Osteocyte (in vitro differentiated cells): ENCODE measurements around the gene THSD4. TPM values are rescaled to one million over a fixed set of nuclear protein-coding genes. Genes with fewer than 3 reads are reported as not detected.

Experiments
- DNase-seq: peaks from one replicate; pipeline ENCODE4 v3.0.0; 2021; ENCODE audit warnings: mixed read lengths; ENCODE audit not compliant: unreplicated experiment; ENCODE audit errors: extremely low spot score
- H3K27ac Mint-ChIP-seq: one replicate; pipeline ENCODE4 v1.8.0; 2021; ENCODE audit warnings: mild to moderate bottlenecking, mixed read lengths; ENCODE audit not compliant: unreplicated experiment
- H3K27me3 Mint-ChIP-seq: one replicate; pipeline ENCODE4 v1.8.0; 2021; ENCODE audit warnings: mixed read lengths; ENCODE audit not compliant: unreplicated experiment
- H3K36me3 Mint-ChIP-seq: one replicate; pipeline ENCODE4 v1.8.0; 2021; ENCODE audit warnings: mixed read lengths; ENCODE audit not compliant: unreplicated experiment
- H3K4me1 Mint-ChIP-seq: one replicate; pipeline ENCODE4 v1.8.0; 2021; ENCODE audit warnings: mixed read lengths; ENCODE audit not compliant: unreplicated experiment
- H3K4me3 Mint-ChIP-seq: one replicate; pipeline ENCODE4 v1.8.0; 2021; ENCODE audit warnings: mild to moderate bottlenecking, moderate library complexity, mixed read lengths; ENCODE audit not compliant: unreplicated experiment
- H3K9me3 Mint-ChIP-seq: one replicate; pipeline ENCODE4 v1.8.0; 2021; ENCODE audit warnings: mixed read lengths; ENCODE audit not compliant: unreplicated experiment
- CTCF ChIP-seq: fragments of 200-600 bp; sonication (generic); IDR thresholded peaks from 2 replicates; pipeline ENCODE4 v1.5.0; 2021; ENCODE audit warnings: antibody characterized with exemption, mild to moderate bottlenecking, moderate library complexity
- total RNA-seq: library from RNA; stranded (reverse); gene quantifications from 2 replicates; pipeline ENCODE4 v1.2.1, GENCODE V29; 2021

THSD4 gene
- total RNA-seq, 1 donor from 2014 or later = 5.7 TPM

GRCh38 chr15:71431343-71432336 lies 316.4 kb downstream of the THSD4 start:
- no peaks in the 10 kb centered on the region for H3K36me3 Mint-ChIP-seq
- TF ChIP-seq CTCF = no peak
- H3K4me1 Mint-ChIP-seq = peaks cover 3% of the 10 kb centered on the region
- H3K4me3 Mint-ChIP-seq = no peak overlapping the region
- no peak overlapping the region for H3K27ac Mint-ChIP-seq
- no peaks in the 10 kb centered on the region for H3K27me3 Mint-ChIP-seq
- DNase-seq = no peak
- H3K9me3 Mint-ChIP-seq = no peaks in the 10 kb centered on the region

GRCh38 chr15:71433402-71433801 lies 318.1 kb downstream of the THSD4 start:
- no peaks in the 10 kb centered on the region for H3K36me3 Mint-ChIP-seq
- H3K4me1 Mint-ChIP-seq = peaks cover 10% of the 10 kb centered on the region
- H3K9me3 Mint-ChIP-seq = no peaks in the 10 kb centered on the region
- H3K27me3 Mint-ChIP-seq = no peaks in the 10 kb centered on the region
- DNase-seq = no peak
- no peak overlapping the region for H3K27ac Mint-ChIP-seq
- no peak for TF ChIP-seq CTCF
- no peak overlapping the region for H3K4me3 Mint-ChIP-seq

GRCh38 chr15:71434774-71435173 lies 319.5 kb downstream of the THSD4 start:
- no peaks in the 10 kb centered on the region for H3K36me3 Mint-ChIP-seq
- no peak for DNase-seq
- TF ChIP-seq CTCF = no peak
- no peak overlapping the region for H3K4me3 Mint-ChIP-seq
- H3K27me3 Mint-ChIP-seq = no peaks in the 10 kb centered on the region
- no peak overlapping the region for H3K27ac Mint-ChIP-seq
- H3K4me1 Mint-ChIP-seq = peaks cover 12% of the 10 kb centered on the region
- no peaks in the 10 kb centered on the region for H3K9me3 Mint-ChIP-seq

GRCh38 chr15:71435552-71435951 lies 320.3 kb downstream of the THSD4 start:
- H3K4me3 Mint-ChIP-seq = no peak overlapping the region
- peaks cover 12% of the 10 kb centered on the region for H3K4me1 Mint-ChIP-seq
- no peak overlapping the region for H3K27ac Mint-ChIP-seq
- H3K36me3 Mint-ChIP-seq = no peaks in the 10 kb centered on the region
- DNase-seq = no peak
- no peak for TF ChIP-seq CTCF
- H3K27me3 Mint-ChIP-seq = no peaks in the 10 kb centered on the region
- H3K9me3 Mint-ChIP-seq = no peaks in the 10 kb centered on the region

GRCh38 chr15:71436854-71437253 lies 321.6 kb downstream of the THSD4 start:
- no peak overlapping the region for H3K4me3 Mint-ChIP-seq
- peaks cover 12% of the 10 kb centered on the region for H3K4me1 Mint-ChIP-seq
- H3K9me3 Mint-ChIP-seq = no peaks in the 10 kb centered on the region
- no peak for TF ChIP-seq CTCF
- no peak overlapping the region for H3K27ac Mint-ChIP-seq
- H3K36me3 Mint-ChIP-seq = no peaks in the 10 kb centered on the region
- DNase-seq = no peak
- no peaks in the 10 kb centered on the region for H3K27me3 Mint-ChIP-seq
